Body of pancreas (tissue), 4 donors: Measurements from ENCODE around the gene SUCO.

Source experiments
- CTCF ChIP-seq, 7 experiments: fragments of 450-650 bp in 4 of 7; fragments of 200-600 bp in 3 of 7; sonication (generic) in 3 of 7; IDR thresholded peaks; one replicate each; pipeline ENCODE4 v1.5.1; 2016 to 2019; ENCODE audit warnings: antibody characterized with exemption in 7 of 7
- POLR2A ChIP-seq, 3 donors: fragments of 450-650 bp; IDR thresholded peaks; one replicate each; pipeline ENCODE4 v1.6.1; 2016; ENCODE audit warnings: antibody characterized with exemption in 3 of 3, mild to moderate bottlenecking in 2 of 3

- TF ChIP-seq POLR2A (IDR thresholded peaks at IDR 0.05) (no peak), CTCF (IDR thresholded peaks at IDR 0.05) (no peak)
These were observed 33.4 kb downstream of the SUCO start for GRCh38 chr1:172566196-172566997.
